DMS53 treated with DMSO at 0.1 percent for 48 hours (cell line): ENCODE measurements around the gene PATE1.

Experiments
- DNase-seq: peaks from one replicate; lab custom pipeline; 2025; ENCODE audit not compliant: unreplicated experiment; lab: John Stamatoyannopoulos, UW

PATE1 gene

DNA sequence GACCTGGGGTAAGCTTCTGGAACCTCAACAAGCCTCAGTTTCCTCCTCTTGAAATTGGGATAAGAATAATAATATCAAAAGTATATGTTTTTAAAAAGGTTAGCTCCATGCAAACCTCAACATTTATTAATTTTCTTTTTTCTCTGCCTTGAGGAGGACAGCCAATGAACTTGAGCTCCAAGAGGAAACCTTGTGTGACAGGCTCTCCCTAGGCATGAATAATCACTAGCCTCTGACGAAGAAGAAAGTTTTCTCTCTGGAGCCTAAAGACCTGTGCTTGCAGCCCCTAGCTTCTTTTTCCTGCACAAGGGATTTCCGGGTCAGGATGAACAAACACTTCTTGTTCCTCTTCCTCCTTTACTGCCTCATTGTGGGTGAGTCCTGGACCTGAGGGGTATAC is 41.7 kb downstream of the PATE1 start, which contains the start of gene PATE3:
Gene PATE3, plus strand, starts transcription at position 301 of the 400 bp plus-strand sequence. Its CDS starts 25 bp downstream, at position 326.
- DNase-seq = no peak

DNA sequence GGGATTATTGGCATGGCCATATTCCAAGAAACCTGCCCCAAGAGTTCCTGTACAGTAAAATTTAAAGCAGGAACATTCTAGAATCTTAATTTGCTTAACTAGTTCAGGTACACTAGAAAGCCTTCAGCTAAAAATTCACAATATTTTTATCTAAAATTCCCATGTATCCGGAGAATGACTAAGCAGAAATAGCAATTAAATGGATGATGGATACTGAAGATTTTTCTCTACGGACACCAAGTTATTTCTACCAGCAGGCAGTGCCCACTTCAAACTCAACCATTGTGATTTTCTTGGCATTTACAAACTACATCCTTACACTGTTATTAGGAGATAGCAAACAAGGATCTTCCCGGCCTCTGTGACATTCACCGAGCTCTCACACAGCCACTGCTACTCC is 44.7 kb downstream of the PATE1 start:
- no peak for DNase-seq

DNA sequence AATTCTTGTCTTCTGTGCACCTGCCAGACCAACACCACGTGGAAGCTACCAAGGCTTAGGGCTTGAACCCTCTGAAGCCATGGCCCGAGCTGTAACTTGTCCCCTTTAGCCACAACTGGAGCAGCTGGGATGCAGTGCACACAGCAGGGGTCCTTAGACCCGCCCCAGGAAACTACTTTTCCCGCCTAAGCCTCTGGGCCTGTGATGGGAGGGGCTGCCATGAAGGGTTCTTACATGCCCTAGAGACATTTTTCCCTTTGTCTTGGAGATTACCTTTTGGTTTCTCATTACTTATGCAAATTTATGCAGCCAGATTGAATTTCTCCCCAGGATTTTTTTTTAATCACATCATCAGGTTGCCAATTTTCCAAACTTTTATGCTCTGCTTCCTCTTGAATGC is 51.6 kb downstream of the PATE1 start:
- no peak for DNase-seq
